DOHH2 (cell line): ENCODE data around the gene EVPL.

Experiments
- H3F3A ChIP-seq: fragments of 200-600 bp; sonication (generic), shearing (Covaris generic); 2 replicates; pipeline ENCODE4 v1.6.0; 2016; ENCODE audit warnings: antibody characterized with exemption, mild to moderate bottlenecking; ENCODE audit not compliant: control insufficient read depth, insufficient read depth
- H3K27ac ChIP-seq: fragments of 200-600 bp; sonication (generic); 2 replicates; pipeline ENCODE4 v1.5.1; 2014; ENCODE audit warnings: low read depth, mild to moderate bottlenecking, low read length, moderate library complexity
- H3K27me3 ChIP-seq: fragments of 200-600 bp; sonication (generic); 2 replicates; pipeline ENCODE4 v1.6.1; 2014; ENCODE audit warnings: mild to moderate bottlenecking, low read length, mixed read lengths; ENCODE audit not compliant: control insufficient read depth
- H3K36me3 ChIP-seq: fragments of 200-600 bp; sonication (generic); 2 replicates; pipeline ENCODE4 v1.6.1; 2014; ENCODE audit warnings: mild to moderate bottlenecking, low read length, moderate library complexity, mixed read lengths; ENCODE audit not compliant: control insufficient read depth
- H3K4me1 ChIP-seq: fragments of 200-600 bp; sonication (generic); 2 replicates; pipeline ENCODE4 v1.6.1; 2014; ENCODE audit warnings: mild to moderate bottlenecking, low read length, mixed read lengths; ENCODE audit not compliant: control insufficient read depth
- H3K4me2 ChIP-seq: fragments of 200-600 bp; sonication (generic); 2 replicates; pipeline ENCODE4 v1.6.0; 2014; ENCODE audit warnings: mild to moderate bottlenecking, low read length, moderate library complexity
- H3K4me3 ChIP-seq: fragments of 200-600 bp; sonication (generic); 2 replicates; pipeline ENCODE4 v1.5.1; 2014; ENCODE audit warnings: mild to moderate bottlenecking, low read length, mixed read lengths
- H3K79me2 ChIP-seq: fragments of 200-600 bp; sonication (generic); 2 replicates; pipeline ENCODE4 v1.6.1; 2014; ENCODE audit warnings: mild to moderate bottlenecking, low read length, mixed read lengths; ENCODE audit not compliant: control insufficient read depth
- H3K9me2 ChIP-seq: fragments of 200-600 bp; sonication (generic); replicated peaks from 2 replicates; pipeline ENCODE4 v1.6.1; 2014; ENCODE audit warnings: mild to moderate bottlenecking, low read length, mixed read lengths; ENCODE audit not compliant: control insufficient read depth
- H3K9me3 ChIP-seq: fragments of 200-600 bp; sonication (generic); 2 replicates; pipeline ENCODE4 v1.6.1; 2014; ENCODE audit warnings: antibody characterized with exemption, low read length, mixed read lengths; ENCODE audit not compliant: control insufficient read depth, insufficient read depth
- H4K20me1 ChIP-seq: fragments of 200-600 bp; sonication (generic); 2 replicates; pipeline ENCODE4 v1.6.0; 2014; ENCODE audit warnings: low read depth, mild to moderate bottlenecking, antibody characterized with exemption, low read length, moderate library complexity; ENCODE audit not compliant: control insufficient read depth, insufficient read depth
- EZH2phosphoT487 ChIP-seq: fragments of 200-600 bp; sonication (generic); IDR thresholded peaks from 2 replicates; pipeline ENCODE4 v1.6.1; 2017; ENCODE audit warnings: borderline replicate concordance, mild to moderate bottlenecking, antibody characterized with exemption, low read length, moderate library complexity, mixed read lengths
- TF ChIP-seq, protein P1 (sequence below): fragments of 200-600 bp; sonication (generic); IDR thresholded peaks from one replicate; pipeline ENCODE4 v1.5.1; 2014; ENCODE audit warnings: antibody characterized with exemption, mild to moderate bottlenecking, low read depth, low read length; ENCODE audit not compliant: poor library complexity, severe bottlenecking

EVPL gene

DNA sequence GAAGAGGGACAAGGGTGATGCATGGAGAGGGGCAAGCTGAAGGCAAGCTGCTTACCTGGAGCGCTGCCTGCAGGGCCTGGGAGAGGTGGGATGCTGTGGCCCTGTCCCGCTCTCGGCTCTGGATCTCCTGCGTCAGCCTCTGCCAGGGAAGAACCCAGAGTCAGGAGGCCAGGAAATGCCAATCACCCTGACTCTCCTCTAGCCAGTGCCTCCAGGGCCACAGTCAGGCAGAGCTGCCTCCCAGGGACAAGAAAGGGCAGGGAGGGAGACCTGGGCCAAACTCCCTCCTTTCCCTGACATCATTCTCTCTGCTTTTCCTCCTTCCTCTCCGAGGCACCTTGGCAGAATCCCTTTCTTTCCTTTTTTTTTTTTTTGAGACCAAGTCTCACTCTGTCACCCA is 15.2 kb downstream of the EVPL start:
- no peaks in the 10 kb centered on the region for H3K9me2 ChIP-seq
- H3K4me1 ChIP-seq = peaks cover 7% of the 10 kb centered on the region; the same call in 1 of the 2 replicates
- H3K4me3 ChIP-seq = no peak overlapping the region
- TF ChIP-seq, protein P1, sequence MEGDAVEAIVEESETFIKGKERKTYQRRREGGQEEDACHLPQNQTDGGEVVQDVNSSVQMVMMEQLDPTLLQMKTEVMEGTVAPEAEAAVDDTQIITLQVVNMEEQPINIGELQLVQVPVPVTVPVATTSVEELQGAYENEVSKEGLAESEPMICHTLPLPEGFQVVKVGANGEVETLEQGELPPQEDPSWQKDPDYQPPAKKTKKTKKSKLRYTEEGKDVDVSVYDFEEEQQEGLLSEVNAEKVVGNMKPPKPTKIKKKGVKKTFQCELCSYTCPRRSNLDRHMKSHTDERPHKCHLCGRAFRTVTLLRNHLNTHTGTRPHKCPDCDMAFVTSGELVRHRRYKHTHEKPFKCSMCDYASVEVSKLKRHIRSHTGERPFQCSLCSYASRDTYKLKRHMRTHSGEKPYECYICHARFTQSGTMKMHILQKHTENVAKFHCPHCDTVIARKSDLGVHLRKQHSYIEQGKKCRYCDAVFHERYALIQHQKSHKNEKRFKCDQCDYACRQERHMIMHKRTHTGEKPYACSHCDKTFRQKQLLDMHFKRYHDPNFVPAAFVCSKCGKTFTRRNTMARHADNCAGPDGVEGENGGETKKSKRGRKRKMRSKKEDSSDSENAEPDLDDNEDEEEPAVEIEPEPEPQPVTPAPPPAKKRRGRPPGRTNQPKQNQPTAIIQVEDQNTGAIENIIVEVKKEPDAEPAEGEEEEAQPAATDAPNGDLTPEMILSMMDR = no peak
- no peak for TF ChIP-seq EZH2phosphoT487
- H3K27ac ChIP-seq = no peak overlapping the region
- no peak overlapping the region for H3K4me2 ChIP-seq
- no peaks in the 10 kb centered on the region for H3K27me3 ChIP-seq
- no peaks in the 10 kb centered on the region for H3K36me3 ChIP-seq
- H3K9me3 ChIP-seq = no peaks in the 10 kb centered on the region
- H3F3A ChIP-seq = no peaks in the 10 kb centered on the region
- H4K20me1 ChIP-seq = no peaks in the 10 kb centered on the region
- no peaks in the 10 kb centered on the region for H3K79me2 ChIP-seq

DNA sequence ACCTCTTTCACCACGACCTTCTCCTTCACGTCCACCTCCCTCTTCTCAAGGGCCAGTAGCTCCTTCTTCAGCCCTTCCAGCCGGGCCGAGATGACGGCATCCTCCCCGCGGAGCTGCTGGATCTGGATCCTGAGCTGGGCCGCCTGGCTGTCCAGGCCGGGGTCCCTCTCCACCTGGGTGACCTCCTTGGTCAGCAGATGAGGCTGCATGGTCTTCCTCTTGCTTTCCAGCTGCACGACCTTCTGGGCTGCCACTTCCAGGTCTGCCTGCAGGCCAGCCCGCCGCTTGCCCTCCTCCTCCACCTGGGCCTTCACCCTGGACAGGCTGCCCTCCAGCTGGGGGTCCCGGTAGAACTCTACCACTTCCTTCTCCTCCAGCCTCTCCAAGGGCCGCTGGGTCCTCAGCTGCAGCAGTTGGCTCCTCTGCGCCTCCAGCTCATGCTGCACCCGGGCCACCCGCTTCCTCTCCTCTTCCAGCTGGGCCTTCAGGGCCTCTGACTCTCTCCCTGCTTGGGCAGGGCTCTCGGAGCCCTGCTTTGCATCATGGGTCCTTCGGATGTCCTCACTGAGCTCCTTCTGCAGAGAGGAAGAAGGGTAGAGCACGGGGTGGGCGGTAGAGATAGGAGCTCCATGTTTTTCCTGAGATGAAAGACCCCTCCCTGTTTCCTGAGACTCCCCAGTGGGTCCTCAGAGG is 17.0 kb downstream of the EVPL start:
- H3K27ac ChIP-seq = no peak overlapping the region
- no peak overlapping the region for H3K4me3 ChIP-seq
- no peaks in the 10 kb centered on the region for H3K9me3 ChIP-seq
- H4K20me1 ChIP-seq = no peaks in the 10 kb centered on the region
- no peaks in the 10 kb centered on the region for H3F3A ChIP-seq
- peaks cover 7% of the 10 kb centered on the region; the same call in 1 of the 2 replicates for H3K4me1 ChIP-seq
- no peaks in the 10 kb centered on the region for H3K27me3 ChIP-seq
- no peak overlapping the region for H3K4me2 ChIP-seq
- no peak for TF ChIP-seq EZH2phosphoT487
- TF ChIP-seq, protein P1 = no peak
- H3K79me2 ChIP-seq = no peaks in the 10 kb centered on the region
- no peaks in the 10 kb centered on the region for H3K9me2 ChIP-seq
- H3K36me3 ChIP-seq = no peaks in the 10 kb centered on the region

DNA sequence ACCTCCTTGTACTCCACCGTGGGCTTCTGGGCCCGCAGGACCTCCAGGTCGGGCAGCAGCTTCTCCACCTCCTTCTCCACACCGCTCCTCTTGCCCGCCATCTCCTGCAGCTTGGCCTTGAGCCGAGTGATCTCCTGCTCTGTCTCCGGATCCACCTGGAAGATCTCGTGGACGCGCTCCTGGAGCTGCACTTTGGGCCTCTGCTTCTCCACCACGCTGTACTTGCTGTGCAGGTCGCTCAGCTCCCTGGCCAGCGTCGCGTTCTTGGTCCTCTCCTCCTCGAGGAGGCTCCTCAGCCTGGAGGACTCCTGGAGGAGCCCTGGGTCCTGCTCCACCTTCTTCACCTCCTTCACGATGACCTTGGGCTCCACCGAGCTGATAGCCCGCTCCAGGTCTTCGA is 17.7 kb downstream of the EVPL start:
- H3K27ac ChIP-seq = no peak overlapping the region
- H3K79me2 ChIP-seq = no peaks in the 10 kb centered on the region
- no peaks in the 10 kb centered on the region for H3K9me3 ChIP-seq
- TF ChIP-seq EZH2phosphoT487 = no peak
- TF ChIP-seq, protein P1 = no peak
- H3K4me2 ChIP-seq = no peak overlapping the region
- H3K36me3 ChIP-seq = 0 out of 2 replicates have a peak, but pooled peaks cover 3% of the 10 kb centered on the region
- no peaks in the 10 kb centered on the region for H3K9me2 ChIP-seq
- peaks cover 6% of the 10 kb centered on the region; the same call in 1 of the 2 replicates for H3K4me1 ChIP-seq
- no peaks in the 10 kb centered on the region for H3F3A ChIP-seq
- no peak overlapping the region for H3K4me3 ChIP-seq
- H3K27me3 ChIP-seq = no peaks in the 10 kb centered on the region
- no peaks in the 10 kb centered on the region for H4K20me1 ChIP-seq
